SK-N-SH treated with all-trans-retinoic acid at 6 μM for 48 hours (cell line): ENCODE data around the gene ZNF791.

ENCODE experiments used
- GLIS3 ChIP-seq: fragments of 250-450 bp; sonication (Bioruptor Pico); IDR thresholded peaks from 2 replicates; pipeline ENCODE4 v1.5.0; 2020; ENCODE audit warnings: mild to moderate bottlenecking, moderate library complexity
- OSR1 ChIP-seq: fragments of 250-450 bp; sonication (Bioruptor Pico); IDR thresholded peaks from 2 replicates; pipeline ENCODE4 v1.8.0; 2022; ENCODE audit warnings: moderate library complexity, mild to moderate bottlenecking, inconsistent platforms
- PATZ1 ChIP-seq: fragments of 250-450 bp; sonication (Bioruptor Pico); IDR thresholded peaks from 2 replicates; pipeline ENCODE4 v1.8.0; 2020; ENCODE audit warnings: mild to moderate bottlenecking, moderate library complexity, borderline replicate concordance
- ZFP3 ChIP-seq: fragments of 250-450 bp; sonication (Bioruptor Pico); IDR thresholded peaks from 2 replicates; pipeline ENCODE4 v1.5.0; 2020; ENCODE audit warnings: mild to moderate bottlenecking, moderate library complexity

GRCh38 chr19:12680034-12680433, 69.3 kb downstream of the ZNF791 start:
- TF ChIP-seq OSR1 (CRISPR knock-in tag) (no peak), GLIS3 (CRISPR knock-in tag) (no peak), ZFP3 (CRISPR knock-in tag) (no peak), PATZ1 (CRISPR knock-in tag) (no peak)
